ENCODE measurements around the gene MRPL46. TPM values are rescaled to one million over a fixed set of nuclear protein-coding genes. Genes with fewer than 3 reads are reported as not detected.
"Not testable (repeated sequence)": the region's sequence is repeated elsewhere in the genome, so short reads cannot be mapped to it uniquely, and the experiment has no call there.

Gene MRPL46
- polyA plus RNA-seq, 4 donors: 21.5 to 36.7 (median 27.4) TPM

GRCh38 chr15:88448991-88449461, 18.2 kb downstream of the MRPL46 start:
- no peak for DNase-seq (ENCODE audit: low read depth in 4 of 4, low spot score in 3 of 4)

DNA sequence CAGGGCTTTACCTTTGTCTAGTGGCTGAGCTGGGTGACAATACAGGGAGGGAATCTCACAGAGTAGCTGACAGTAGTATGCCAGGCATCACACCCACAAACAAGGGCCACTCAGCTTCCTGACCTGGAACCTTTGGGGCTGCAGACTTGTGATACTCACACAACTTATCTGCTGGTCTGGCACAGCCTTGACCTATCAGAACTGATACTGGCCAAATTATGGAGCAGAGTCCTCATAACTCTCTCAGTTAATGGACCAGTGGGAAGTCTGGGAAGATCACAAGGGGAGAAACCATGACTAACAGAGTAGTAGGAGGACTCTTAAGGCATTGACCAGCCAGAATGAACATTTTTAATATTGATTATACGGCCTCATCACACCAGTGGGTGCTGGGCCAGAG, 19.4 kb downstream of the MRPL46 start:
- no peak for DNase-seq (ENCODE audit: low read depth in 4 of 4, low spot score in 3 of 4)

DNA sequence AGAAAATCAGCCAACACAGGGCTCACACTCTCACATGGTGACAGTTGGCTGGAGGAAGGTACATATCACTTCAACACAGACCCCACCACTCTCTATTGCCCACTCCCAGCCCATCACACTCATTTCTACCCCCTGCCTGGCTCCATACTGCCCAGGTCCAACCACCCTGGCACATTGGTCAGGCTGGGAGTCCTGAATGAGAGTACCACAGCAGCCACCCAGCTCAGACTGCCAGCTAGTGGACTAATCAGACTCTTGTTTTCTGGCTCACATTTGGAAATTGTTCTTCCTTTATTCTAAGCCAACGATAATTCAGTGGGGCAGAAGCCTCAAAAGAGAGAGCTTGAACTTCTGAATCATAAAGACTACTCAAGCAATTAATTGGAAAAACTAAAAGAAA, 20.0 kb downstream of the MRPL46 start:
- no peak for DNase-seq (ENCODE audit: low read depth in 4 of 4, low spot score in 3 of 4)

GRCh38 chr15:88441076-88441730, 26.0 kb downstream of the MRPL46 start:
- no peak for DNase-seq (ENCODE audit: low read depth in 4 of 4, low spot score in 3 of 4)

DNA sequence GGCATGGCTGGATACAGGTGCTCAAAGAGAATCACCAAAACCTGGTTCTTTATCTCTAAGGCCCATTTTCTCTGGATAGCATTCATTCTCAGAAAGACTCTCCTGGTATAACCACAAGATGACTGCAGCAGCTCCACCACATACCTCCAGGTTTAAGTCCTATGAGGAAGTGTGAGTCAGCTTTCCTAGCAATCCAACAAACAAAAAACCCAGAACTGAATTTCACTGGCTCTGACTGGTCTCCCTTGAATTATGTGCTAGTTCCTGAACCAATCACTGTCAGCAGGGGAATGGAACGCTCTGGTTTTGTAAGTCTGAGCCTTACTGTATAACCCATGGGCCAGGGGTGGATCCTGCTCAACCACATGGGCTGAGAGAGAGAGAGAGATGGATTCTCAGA, 27.2 kb downstream of the MRPL46 start:
- DNase-seq (ENCODE audit: low read depth in 4 of 4, low spot score in 3 of 4): no peak

DNA sequence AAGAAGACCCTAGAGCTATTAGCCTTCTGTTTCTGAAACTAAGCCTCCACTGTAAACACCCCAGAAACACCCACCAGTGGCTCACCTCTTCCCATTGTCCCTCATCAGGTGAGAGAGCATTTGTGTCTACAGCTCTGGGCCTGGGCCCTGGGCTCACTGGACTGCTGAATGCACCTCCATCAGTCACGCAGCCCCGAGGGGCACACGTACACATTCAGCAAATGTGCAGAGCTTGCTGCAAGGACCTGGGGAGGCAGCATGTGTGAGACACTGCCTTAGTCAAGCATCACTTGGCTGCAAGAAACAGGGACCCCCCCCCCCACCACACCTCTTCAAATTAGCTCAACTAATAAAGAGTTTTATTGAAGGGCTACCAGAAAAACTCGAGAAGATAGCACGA, 29.0 kb downstream of the MRPL46 start:
- no peak for DNase-seq (ENCODE audit: low read depth in 4 of 4, low spot score in 3 of 4)

DNA sequence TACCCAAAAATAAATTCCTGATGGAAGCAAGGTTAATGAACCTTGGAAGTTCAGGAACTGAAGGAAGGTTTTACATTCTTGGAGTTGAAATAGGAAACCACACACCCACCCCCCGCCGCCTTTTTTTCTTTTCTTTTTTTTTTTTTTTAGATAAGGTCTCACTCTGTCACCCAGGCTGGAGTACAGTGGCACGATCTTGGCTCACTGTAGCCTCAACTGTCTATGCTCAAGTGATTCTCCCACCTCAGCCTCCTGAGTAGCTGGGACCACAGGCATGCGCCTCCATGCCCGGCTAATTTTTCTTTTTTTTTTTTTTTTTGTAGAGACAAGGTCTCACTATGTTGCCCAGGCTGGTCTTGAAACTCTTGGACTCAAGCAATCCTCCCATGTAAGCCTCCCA, 33.1 kb downstream of the MRPL46 start:
- DNase-seq (ENCODE audit: low read depth in 4 of 4, low spot score in 3 of 4): not testable (repeated sequence)

GRCh38 chr15:88433046-88433685, 34.0 kb downstream of the MRPL46 start:
- DNase-seq (ENCODE audit: low read depth in 4 of 4, low spot score in 3 of 4): no peak

- DNase-seq (ENCODE audit: low read depth in 4 of 4, low spot score in 3 of 4): no peak
Observed at GRCh38 chr15:88431441-88431840, 35.7 kb downstream of the MRPL46 start.

GRCh38 chr15:88430051-88430450, 37.1 kb downstream of the MRPL46 start:
- DNase-seq (ENCODE audit: low read depth in 4 of 4, low spot score in 3 of 4): no peak

GRCh38 chr15:88428805-88429605, 38.2 kb downstream of the MRPL46 start:
- DNase-seq (ENCODE audit: low read depth in 4 of 4, low spot score in 3 of 4): no peak

- no peak for DNase-seq (ENCODE audit: low read depth in 4 of 4, low spot score in 3 of 4)
Observed at GRCh38 chr15:88428053-88428452, 39.1 kb downstream of the MRPL46 start.

DNA sequence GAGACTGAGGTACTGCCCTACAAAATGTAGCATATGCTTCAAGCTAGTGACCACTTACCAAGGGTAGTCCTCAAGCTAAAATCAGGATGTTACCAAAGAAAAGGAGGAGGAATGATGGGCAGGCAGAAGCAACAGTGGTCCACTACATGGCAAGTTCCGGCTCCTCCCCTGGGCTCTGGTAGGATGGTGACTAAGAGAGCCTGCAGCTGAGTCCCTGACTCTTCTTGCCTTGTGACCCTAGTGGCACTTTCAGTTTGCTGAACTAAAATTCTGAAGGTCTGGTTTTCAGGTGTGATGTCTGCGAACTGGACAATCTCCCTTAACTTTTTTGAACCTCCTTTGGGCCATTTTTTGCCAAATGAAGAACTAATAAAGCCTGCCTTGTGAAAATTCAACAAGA, 40.9 kb downstream of the MRPL46 start:
- DNase-seq (ENCODE audit: low read depth in 4 of 4, low spot score in 3 of 4): no peak

DNA sequence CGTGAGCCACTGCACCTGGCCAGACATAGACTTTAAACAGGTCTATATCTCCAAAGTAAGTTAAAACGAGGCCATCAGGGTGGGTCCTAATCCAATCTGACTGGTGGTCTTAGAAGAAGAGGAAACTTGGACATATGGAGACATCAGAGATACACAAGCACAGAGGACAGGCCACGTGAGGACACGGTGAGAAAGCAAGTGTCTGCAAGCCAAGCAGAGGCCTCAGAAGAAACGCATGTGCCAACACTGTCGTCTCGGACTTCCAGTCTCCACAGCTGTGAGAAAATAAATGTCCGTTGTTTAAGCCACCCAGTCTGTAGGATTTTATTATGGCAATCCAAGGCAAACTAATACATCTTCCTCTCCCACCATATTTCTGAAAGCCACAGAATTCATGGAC, 43.9 kb downstream of the MRPL46 start:
- DNase-seq (ENCODE audit: low read depth in 4 of 4, low spot score in 3 of 4): no peak

- no peak for DNase-seq (ENCODE audit: low read depth in 4 of 4, low spot score in 3 of 4)
Observed at GRCh38 chr15:88419830-88420229, 47.4 kb downstream of the MRPL46 start.

Other genes starting within 250 kb of the MRPL46 start
- gene NTRK3, start 210.6 kb downstream of the MRPL46 start, polyA plus RNA-seq (ENCODE audit: insufficient read length in 4 of 4): 10 to 100 TPM; 11.5 to 62.9 (median 14.0) TPM
- 10 to 100 TPM; 28.9 to 55.9 (median 38.2) TPM for gene MRPS11, start 320 bp upstream of the MRPL46 start, polyA plus RNA-seq (ENCODE audit: insufficient read length in 4 of 4)
- gene DET1, start 79.3 kb upstream of the MRPL46 start, polyA plus RNA-seq (ENCODE audit: insufficient read length in 4 of 4): 10 to 100 TPM; 13.8 to 19.3 (median 15.0) TPM
- 1 to 10 TPM; 4.2 to 6.5 (median 6.2) TPM for gene AEN, start 154.0 kb upstream of the MRPL46 start, polyA plus RNA-seq (ENCODE audit: insufficient read length in 4 of 4)
- gene ISG20, start 171.6 kb upstream of the MRPL46 start, polyA plus RNA-seq (ENCODE audit: insufficient read length in 4 of 4): 1 to 10 TPM in 3 of 4 donors, under 1 TPM in 1; 0.83 to 1.8 (median 1.3) TPM

Measured in left renal pelvis (tissue), 4 donors.